ENCODE measurements around the gene HSBP1. TPM values are rescaled to one million over a fixed set of nuclear protein-coding genes. Genes with fewer than 3 reads are reported as not detected.

The HSBP1 gene
- total and polyA plus RNA-seq, 2 of the 13 experiments (the other 11 are each of a cell fraction or from before 2014, with no cell fraction given), result 249 to 292 TPM

GRCh38 chr16:83838151-83838550, 30.4 kb downstream of the HSBP1 start:
- H3K79me2 ChIP-seq (ENCODE audit: insufficient read depth, low read length), result no peaks in the 10 kb centered on the region
- H3K9ac ChIP-seq (ENCODE audit: insufficient read depth, low read depth, low read length), result no peak overlapping the region
- in situ Hi-C loops (cut with HindIII; ENCODE audit: extremely low pct_ligation_motif_present, low pct_unique_long_range_greater_than_20kb) (no loop called here), intact Hi-C loops (cut with micrococcal nuclease; ENCODE audit: unreplicated experiment) (no loop called here)
- FAIRE-seq, result no peak
- no peaks in the 10 kb centered on the region for H3K36me3 ChIP-seq (replicated peaks in 1 of 2; ENCODE audit: control insufficient read depth in 1 of 2, insufficient read depth in 2 of 2, low read length in 2 of 2)
- BruUV-seq (replicated peaks), result no TSS peak
- CTCF ChIA-PET (ENCODE audit: low intra/inter-chr PET ratio, low total read pairs), result no interaction called here
- H3K9me3 ChIP-seq (ENCODE audit: low read length), result no peaks in the 10 kb centered on the region
- no peak for DNase-seq (ENCODE audit: low spot score)
- ATAC-seq, result no peak
- H3K27me3 ChIP-seq (ENCODE audit: control insufficient read depth in 1 of 2, insufficient read depth in 2 of 2, low read length in 2 of 2), result peaks cover 0 to 36% of the 10 kb centered on the region in 2 experiments; a peak in 2 of 5 replicates
- H3K4me2 ChIP-seq (ENCODE audit: low read depth, low read length), result no peak overlapping the region
- H3K4me3 ChIP-seq (replicated peaks in 1 of 3; ENCODE audit: insufficient read depth in 1 of 3, low read depth in 2 of 3, low read length in 3 of 3), result no peak overlapping the region
- H3K4me1 ChIP-seq (ENCODE audit: insufficient read depth, low read length), result 0 out of 2 replicates have a peak, but pooled peaks cover 5% of the 10 kb centered on the region
- H3K27ac ChIP-seq (ENCODE audit: extremely low read length, insufficient read depth, low read length), result no peak overlapping the region
- no peaks in the 10 kb centered on the region for H4K20me1 ChIP-seq (ENCODE audit: insufficient read depth, low read length)
- POLR2A ChIA-PET, result no interaction called here
- TF ChIP-seq PHF21A (CRISPR knock-in tag; IDR thresholded peaks at IDR 0.05), result no peak
- TF ChIP-seq HNRNPK (IDR thresholded peaks at IDR 0.05; ENCODE audit: low read depth, low read length, poor library complexity, severe bottlenecking), result peak; percentile 22
- 0 out of 2 replicates have a peak, but pooled peaks have one; percentile 22 for TF ChIP-seq ATM (IDR thresholded peaks at IDR 0.05; ENCODE audit: borderline replicate concordance)
- 47% methylated on average over 4 of the region's 4 CpGs for WGBS (ENCODE audit: low lambda C conversion rate)
- no peak overlapping the region for H2AFZ ChIP-seq (ENCODE audit: low read length)

- in situ Hi-C loops (cut with HindIII; ENCODE audit: extremely low pct_ligation_motif_present, low pct_unique_long_range_greater_than_20kb), result no loop called here
- H3K36me3 ChIP-seq (replicated peaks in 1 of 2; ENCODE audit: control insufficient read depth in 1 of 2, insufficient read depth in 2 of 2, low read length in 2 of 2), result no peaks in the 10 kb centered on the region
- peaks cover 0 to 38% of the 10 kb centered on the region in 2 experiments; a peak in 3 of 5 replicates for H3K27me3 ChIP-seq (ENCODE audit: control insufficient read depth in 1 of 2, insufficient read depth in 2 of 2, low read length in 2 of 2)
- H3K4me2 ChIP-seq (ENCODE audit: low read depth, low read length), result no peak overlapping the region
- no peak overlapping the region for H3K27ac ChIP-seq (ENCODE audit: extremely low read length, insufficient read depth, low read length)
- no peak overlapping the region for H3K4me3 ChIP-seq (replicated peaks in 1 of 3; ENCODE audit: insufficient read depth in 1 of 3, low read depth in 2 of 3, low read length in 3 of 3)
- no peak for TF ChIP-seq TCF7L2 (IDR thresholded peaks at IDR 0.05; ENCODE audit: low read depth, low read length)
- TF ChIP-seq MAFK (conservative IDR thresholded peaks at IDR 0.05 in 1 of 2, IDR thresholded peaks at IDR 0.05 in 1 of 2; ENCODE audit: low read length in 2 of 2), result peak; percentile 50 to 70
- H3K4me1 ChIP-seq (ENCODE audit: insufficient read depth, low read length), result no peaks in the 10 kb centered on the region
- DNase-seq (ENCODE audit: low spot score) (no peak), ATAC-seq (no peak), FAIRE-seq (peak; percentile 15)
- WGBS (ENCODE audit: low lambda C conversion rate), result 4% methylated on average over 3 of the region's 3 CpGs
- ChIA-PET CTCF (ENCODE audit: low intra/inter-chr PET ratio, low total read pairs) (no interaction called here), POLR2A (no interaction called here)
- intact Hi-C loops (cut with micrococcal nuclease; ENCODE audit: unreplicated experiment), result no loop called here
- BruUV-seq (replicated peaks), result no TSS peak
- no peaks in the 10 kb centered on the region for H4K20me1 ChIP-seq (ENCODE audit: insufficient read depth, low read length)
- no peaks in the 10 kb centered on the region for H3K79me2 ChIP-seq (ENCODE audit: insufficient read depth, low read length)
- no peaks in the 10 kb centered on the region for H3K9me3 ChIP-seq (ENCODE audit: low read length)
- no peak overlapping the region for H3K9ac ChIP-seq (ENCODE audit: insufficient read depth, low read depth, low read length)
- H2AFZ ChIP-seq (ENCODE audit: low read length), result no peak overlapping the region
Measured at GRCh38 chr16:83839561-83839960, 31.8 kb downstream of the HSBP1 start.
